Stomach (tissue), 9 donors: ENCODE results near the gene EXOSC6. TPM values are rescaled to one million over a fixed set of nuclear protein-coding genes. Genes with fewer than 3 reads are reported as not detected.

Source experiments
- DNase-seq, 2 donors: peaks; one replicate each; pipeline versions ENCODE4 v3.0.0 to v3.0.0-alpha.2; 2013 to 2019
- H3K27ac ChIP-seq, 5 donors: fragments of 200-600 bp in 4 of 5; sonication (generic) in 4 of 5; one replicate each; pipeline ENCODE4 v1.5.1; 2013 to 2019; ENCODE audit warnings: mild to moderate bottlenecking in 1 of 5, moderate library complexity in 1 of 5
- H3K27me3 ChIP-seq, 3 donors: fragments of 200-600 bp; sonication (generic); one replicate each; pipeline ENCODE4 v1.5.1; 2017 to 2019; ENCODE audit warnings: mixed run types in 1 of 3
- H3K36me3 ChIP-seq, 4 donors: fragments of 200-600 bp; sonication (generic); 1 replicate in 3 of 4; 2 replicates in 1 of 4; pipeline ENCODE4 v1.5.1; 2016 to 2019
- H3K4me1 ChIP-seq, 4 donors: fragments of 200-600 bp; sonication (generic); one replicate each; pipeline ENCODE4 v1.5.1; 2016 to 2019
- H3K4me3 ChIP-seq, 4 donors: fragments of 200-600 bp; sonication (generic) in 3 of 4; one replicate each; pipeline ENCODE4 v1.5.1; 2016 to 2019; ENCODE audit warnings: mild to moderate bottlenecking in 1 of 4
- H3K9me3 ChIP-seq, 4 donors: fragments of 200-600 bp; sonication (generic); one replicate each; pipeline ENCODE4 v1.5.1; 2016 to 2019
- EP300 ChIP-seq: sonication (generic); formaldehyde crosslinking; IDR thresholded peaks from one replicate; pipeline ENCODE4 v1.6.1; 2017; ENCODE audit warnings: antibody characterized with exemption
- POLR2A ChIP-seq, 4 donors: fragments of 450-650 bp; IDR thresholded peaks; one replicate each; pipeline ENCODE4 v1.6.1; 2016; ENCODE audit warnings: antibody characterized with exemption in 4 of 4, control low read depth in 2 of 4, mild to moderate bottlenecking in 1 of 4, moderate library complexity in 1 of 4
- POLR2AphosphoS5 ChIP-seq, 3 donors: sonication (generic); formaldehyde crosslinking; IDR thresholded peaks; one replicate each; pipeline ENCODE4 v1.6.1; 2016; ENCODE audit warnings: antibody characterized with exemption in 3 of 3
- WGBS, 5 donors: extraction: QIAGEN DNeasy Blood & Tissue Kit in 3 of 5; methylation state at CpG; one replicate each; pipeline versions ENCODE4 v1.1.5 to v1.1.7; 2013 to 2018; 5-methylcytosine and 5-hydroxymethylcytosine counted together
- intact Hi-C: fragments of 100-400 bp; cut with DNase I; formaldehyde crosslinking; loops from one replicate; pipeline ENCODE4 v1.15.1; 2023; ENCODE audit warnings: low total_unique reads
- polyA plus RNA-seq, 3 donors: library from polyadenylated mRNA; stranded (reverse); fragments of 200-250 nt; gene quantifications; one replicate each; pipeline ENCODE4 v1.2.3, GENCODE V29; 2013
- total RNA-seq, 5 donors: library from RNA; depleted of rRNA; stranded (reverse); fragments of >200 nt; gene quantifications; one replicate each; pipeline versions ENCODE4 v1.1.0 to v1.2.3, GENCODE V29; 2014 to 2016
- TF ChIP-seq, protein P1 (sequence below), 7 experiments: fragments of 450-650 bp in 4 of 7; fragments of 200-600 bp in 3 of 7; sonication (generic) in 3 of 7; IDR thresholded peaks; one replicate each; pipeline ENCODE4 v1.5.1; 2016 to 2019; ENCODE audit warnings: antibody characterized with exemption in 7 of 7, control low read depth in 2 of 7, mild to moderate bottlenecking in 1 of 7
- donor health status: healthy with polysubstance abuse.
- donor health status: Bipolar disorder and iron deficiency.
- donor health status: healthy.

EXOSC6 gene
- total and polyA plus RNA-seq, 8 donors, result 7.0 to 45.2 (median 24.4) TPM

DNA sequence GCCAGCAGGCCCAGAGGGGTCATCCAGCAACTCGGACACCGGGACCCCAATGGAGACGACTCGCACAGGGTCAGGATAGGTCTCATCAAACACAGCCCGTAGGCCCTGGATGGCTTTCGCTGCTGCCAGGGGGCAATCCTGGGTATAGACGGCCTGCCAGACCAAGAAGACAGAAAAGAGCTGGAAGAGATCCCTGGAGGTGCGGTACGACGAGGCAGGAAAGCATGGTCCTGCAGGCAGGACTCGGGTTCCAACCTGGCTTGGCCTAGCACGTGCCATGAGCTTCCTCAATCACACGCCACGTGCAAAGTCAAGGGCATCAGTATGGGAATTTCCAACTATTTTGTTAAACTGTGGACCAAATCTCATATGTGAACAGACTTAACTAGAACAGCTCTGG is 6.3 kb upstream of the EXOSC6 start:
- no peak for DNase-seq
- Histone ChIP-seq H3K9me3 (no peaks in the 10 kb centered on the region), H3K27ac (no peak overlapping the region), H3K27me3 (no peaks in the 10 kb centered on the region), H3K36me3 (peaks cover 86 to 100% (median 100%) of the 10 kb centered on the region in 4 donors), H3K4me1 (no peaks in the 10 kb centered on the region), H3K4me3 (no peak overlapping the region)
- TF ChIP-seq, protein P1, sequence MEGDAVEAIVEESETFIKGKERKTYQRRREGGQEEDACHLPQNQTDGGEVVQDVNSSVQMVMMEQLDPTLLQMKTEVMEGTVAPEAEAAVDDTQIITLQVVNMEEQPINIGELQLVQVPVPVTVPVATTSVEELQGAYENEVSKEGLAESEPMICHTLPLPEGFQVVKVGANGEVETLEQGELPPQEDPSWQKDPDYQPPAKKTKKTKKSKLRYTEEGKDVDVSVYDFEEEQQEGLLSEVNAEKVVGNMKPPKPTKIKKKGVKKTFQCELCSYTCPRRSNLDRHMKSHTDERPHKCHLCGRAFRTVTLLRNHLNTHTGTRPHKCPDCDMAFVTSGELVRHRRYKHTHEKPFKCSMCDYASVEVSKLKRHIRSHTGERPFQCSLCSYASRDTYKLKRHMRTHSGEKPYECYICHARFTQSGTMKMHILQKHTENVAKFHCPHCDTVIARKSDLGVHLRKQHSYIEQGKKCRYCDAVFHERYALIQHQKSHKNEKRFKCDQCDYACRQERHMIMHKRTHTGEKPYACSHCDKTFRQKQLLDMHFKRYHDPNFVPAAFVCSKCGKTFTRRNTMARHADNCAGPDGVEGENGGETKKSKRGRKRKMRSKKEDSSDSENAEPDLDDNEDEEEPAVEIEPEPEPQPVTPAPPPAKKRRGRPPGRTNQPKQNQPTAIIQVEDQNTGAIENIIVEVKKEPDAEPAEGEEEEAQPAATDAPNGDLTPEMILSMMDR (IDR thresholded peaks at IDR 0.05), result no peak
- TF ChIP-seq POLR2A (IDR thresholded peaks at IDR 0.05) (no peak), EP300 (no peak), POLR2AphosphoS5 (IDR thresholded peaks at IDR 0.05) (no peak)
- 85 to 96% (median 94%) methylated on average over 11 to 14 of the region's 14 CpGs for WGBS, 5 donors
- intact Hi-C loops, result loop anchor here (10.0 kb wide), 1 partner anchor 103 kb away; no protein-coding TSS in a partner anchor

DNA sequence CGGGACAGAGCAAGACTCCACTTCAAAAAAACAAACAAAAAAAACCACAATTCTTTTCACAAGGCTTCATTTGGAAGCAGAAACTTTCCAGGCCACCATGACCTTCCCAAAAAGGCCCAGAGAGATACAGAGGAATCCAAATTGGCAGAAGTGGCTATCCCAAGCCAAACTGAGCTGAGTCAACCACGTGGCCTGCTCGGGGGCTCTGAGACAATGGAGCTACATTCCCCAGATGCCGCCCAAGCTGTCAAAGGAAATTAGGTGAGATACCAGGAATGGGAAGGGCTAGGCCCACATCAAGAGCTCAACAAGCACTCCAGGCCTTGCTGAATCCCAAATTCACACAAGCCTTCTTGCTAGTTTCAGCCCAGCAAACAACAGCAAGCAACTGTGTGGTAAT is 5.7 kb upstream of the EXOSC6 start:
- intact Hi-C loops, result loop anchor here (10.0 kb wide), 1 partner anchor 103 kb away; no protein-coding TSS in a partner anchor
- Histone ChIP-seq H3K4me3 (no peak overlapping the region), H3K36me3 (peaks cover 88 to 100% (median 100%) of the 10 kb centered on the region in 4 donors), H3K9me3 (no peaks in the 10 kb centered on the region), H3K27me3 (no peaks in the 10 kb centered on the region), H3K27ac (no peak overlapping the region), H3K4me1 (peaks cover 0 to 1% (median 0%) of the 10 kb centered on the region in 4 donors)
- WGBS, 5 donors, result 67 to 79% (median 74%) methylated on average over 4 of the region's 4 CpGs
- no peak for DNase-seq
- TF ChIP-seq EP300, result no peak

DNA sequence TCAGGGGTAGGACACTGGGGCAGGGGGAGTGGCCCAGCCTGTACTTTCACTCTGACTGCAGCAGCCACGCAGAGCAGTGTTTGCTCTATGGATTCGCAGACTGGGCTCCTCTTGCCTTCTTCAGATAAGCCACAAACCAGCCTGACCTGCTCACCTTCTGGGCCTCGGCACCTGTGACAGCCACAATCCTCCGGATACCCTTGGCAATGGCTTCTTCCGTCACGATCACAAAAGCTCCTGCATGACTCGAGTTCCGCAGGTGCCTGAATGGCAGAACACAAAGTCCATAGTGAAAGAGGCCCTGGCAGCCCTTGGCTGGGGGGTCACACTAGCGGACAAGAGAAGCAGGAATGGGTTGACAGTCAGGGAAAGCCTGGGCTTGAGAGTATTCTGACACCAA is 3.8 kb upstream of the EXOSC6 start:
- TF ChIP-seq POLR2A (IDR thresholded peaks at IDR 0.05) (no peak), POLR2AphosphoS5 (IDR thresholded peaks at IDR 0.05) (no peak), EP300 (no peak)
- Histone ChIP-seq H3K9me3 (no peaks in the 10 kb centered on the region), H3K27ac (no peak overlapping the region), H3K4me3 (no peak overlapping the region), H3K36me3 (peaks cover 79 to 87% (median 86%) of the 10 kb centered on the region in 4 donors), H3K4me1 (peaks cover 4 to 11% (median 6%) of the 10 kb centered on the region in 4 donors), H3K27me3 (no peaks in the 10 kb centered on the region)
- WGBS, 5 donors, result 57 to 75% (median 63%) methylated on average over 9 of the region's 9 CpGs
- intact Hi-C loops, result loop anchor here (10.0 kb wide), 1 partner anchor 101 kb away; no protein-coding TSS in a partner anchor
- DNase-seq, result peak; percentile 48 to 50

DNA sequence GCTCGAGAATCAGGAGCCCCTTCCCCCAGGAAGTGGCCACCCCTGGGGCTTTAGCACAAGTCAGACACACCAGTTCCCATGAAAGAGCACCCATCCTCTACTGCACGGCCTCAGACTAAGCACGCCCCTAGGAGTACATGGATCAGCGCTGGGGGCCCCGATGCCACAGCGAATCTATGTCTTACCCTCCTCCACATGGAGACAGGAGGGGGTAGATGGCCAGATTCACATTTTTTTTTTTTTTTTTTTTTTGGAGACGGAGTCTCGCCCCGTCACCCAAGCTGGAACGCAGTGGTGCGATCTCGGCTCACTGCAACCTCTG is 3.2 kb upstream of the EXOSC6 start:
- Histone ChIP-seq H3K27ac (no peak overlapping the region), H3K4me1 (peaks cover 9 to 17% (median 13%) of the 10 kb centered on the region in 4 donors), H3K9me3 (no peaks in the 10 kb centered on the region), H3K36me3 (peaks cover 72 to 80% (median 80%) of the 10 kb centered on the region in 4 donors), H3K27me3 (no peaks in the 10 kb centered on the region), H3K4me3 (no peak overlapping the region)
- 93 to 97% (median 96%) methylated on average over 10 to 12 of the region's 12 CpGs for WGBS, 5 donors
- DNase-seq, result no peak
- intact Hi-C loops, result loop anchor here (10.0 kb wide), 1 partner anchor 100 kb away; no protein-coding TSS in a partner anchor
- TF ChIP-seq POLR2A (IDR thresholded peaks at IDR 0.05) (no peak), POLR2AphosphoS5 (IDR thresholded peaks at IDR 0.05) (no peak), EP300 (no peak)
- TF ChIP-seq, protein P1 (IDR thresholded peaks at IDR 0.05), result no peak

DNA sequence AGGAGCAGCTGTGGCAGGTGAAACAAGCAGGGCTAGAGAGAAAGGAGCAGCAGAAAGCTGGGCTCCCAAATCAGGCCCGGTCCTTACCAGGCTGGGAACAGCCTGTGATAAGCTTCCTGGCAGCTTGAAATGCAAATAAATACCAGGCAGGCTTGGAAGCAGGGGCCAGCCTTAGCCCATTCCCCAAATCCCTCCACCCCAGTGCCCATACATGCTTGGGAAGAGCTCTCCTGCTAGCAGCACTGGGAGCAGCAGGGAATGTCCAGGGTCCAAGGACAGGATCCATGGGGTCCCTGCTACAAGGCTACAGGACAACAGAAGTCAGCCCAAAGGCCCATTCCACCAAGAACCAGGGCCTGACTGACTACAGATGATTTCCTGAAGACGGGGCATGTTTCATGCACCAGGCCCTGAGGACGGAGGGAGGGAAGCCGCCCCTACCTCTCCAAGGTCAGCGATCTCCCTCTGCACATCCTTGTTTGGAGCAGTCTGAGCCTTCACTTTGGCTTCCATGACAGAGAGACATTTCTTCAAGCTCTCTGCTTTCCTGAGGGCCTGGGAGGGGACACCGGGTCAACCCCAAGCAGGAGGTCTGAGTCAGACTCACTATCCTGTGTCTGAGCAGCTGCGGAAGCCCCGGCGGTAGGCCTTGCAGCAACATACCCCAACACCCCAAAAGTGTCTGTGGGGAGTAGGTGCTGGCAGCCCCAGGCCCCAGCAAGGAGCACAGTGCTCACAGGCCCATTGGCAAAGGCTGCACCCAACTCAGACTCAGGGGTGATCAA is 2.6 kb upstream of the EXOSC6 start:
- Histone ChIP-seq H3K27ac (peak overlapping the region in 1 of 5 donors; percentile 2), H3K4me3 (no peak overlapping the region), H3K4me1 (peaks cover 14 to 23% (median 18%) of the 10 kb centered on the region in 4 donors), H3K36me3 (peaks cover 67 to 75% (median 74%) of the 10 kb centered on the region in 4 donors), H3K9me3 (no peaks in the 10 kb centered on the region), H3K27me3 (no peaks in the 10 kb centered on the region)
- intact Hi-C loops, result loop anchor here (10.0 kb wide), 1 partner anchor 100 kb away; no protein-coding TSS in a partner anchor
- TF ChIP-seq POLR2AphosphoS5 (IDR thresholded peaks at IDR 0.05), result no peak
- no peak for DNase-seq
- 86 to 96% (median 91%) methylated on average over 8 to 9 of the region's 9 CpGs for WGBS, 5 donors
